ENCODE data around the gene CNOT10.
"Not testable (repeated sequence)": the region's sequence is repeated elsewhere in the genome, so short reads cannot be mapped to it uniquely, and the experiment has no call there.

The CNOT10 gene

DNA sequence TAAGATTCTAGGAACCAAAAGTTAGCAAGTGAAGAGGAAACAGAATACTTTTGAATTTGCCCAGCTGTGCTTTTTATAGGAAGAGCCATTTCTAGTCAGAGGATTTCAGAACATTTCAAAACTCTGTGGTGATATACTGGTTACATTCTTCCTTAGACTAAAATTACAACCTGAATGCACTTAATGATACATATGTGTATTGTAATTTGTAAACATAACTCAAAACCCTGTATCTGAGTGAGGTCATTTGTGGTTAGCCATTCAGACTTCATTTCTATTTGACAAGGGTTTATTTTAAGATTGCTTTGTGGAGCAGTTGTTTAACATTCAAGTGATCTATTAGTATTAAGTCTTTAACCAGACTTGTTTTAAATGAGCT lies 73.4 kb downstream of the CNOT10 start:
- DNase-seq: no peak

DNA sequence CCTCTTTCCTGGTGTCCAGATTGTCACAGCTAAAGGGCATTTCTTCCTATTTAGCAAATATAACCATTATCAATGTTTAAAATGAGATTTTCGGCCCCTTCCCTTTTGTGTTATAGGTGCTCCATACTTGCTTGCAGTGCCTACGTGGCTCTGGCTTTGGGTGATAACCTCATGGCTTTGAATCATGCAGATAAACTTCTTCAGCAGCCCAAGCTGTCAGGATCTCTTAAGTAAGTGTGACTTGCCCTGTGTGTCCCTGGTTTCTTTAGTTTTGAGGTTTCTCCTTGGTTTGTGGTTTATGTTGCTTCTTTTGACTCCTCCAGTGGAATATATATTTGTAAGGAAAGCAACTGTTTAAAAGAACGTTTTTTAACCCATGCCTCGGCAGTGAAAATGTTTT lies 74.4 kb downstream of the CNOT10 start:
- DNase-seq: no peak

DNA sequence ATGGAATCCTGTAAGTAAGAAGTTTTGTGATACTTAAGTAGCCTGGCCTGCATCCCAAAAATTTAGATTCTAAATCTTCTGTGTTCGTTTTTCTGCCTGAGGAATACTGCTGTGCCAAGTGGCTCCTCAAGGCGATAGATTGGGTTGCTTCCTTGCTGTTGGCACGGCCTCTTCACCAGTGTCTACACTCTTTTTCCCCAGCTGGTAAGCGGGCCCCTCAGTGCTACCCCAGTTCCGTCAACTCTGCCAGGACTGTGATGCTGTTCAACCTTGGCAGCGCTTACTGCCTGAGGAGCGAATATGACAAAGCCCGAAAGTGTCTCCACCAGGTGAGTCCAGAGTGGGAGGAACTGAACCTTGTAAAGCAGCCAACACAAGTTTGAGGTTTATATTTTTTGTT lies 79.5 kb downstream of the CNOT10 start:
- no peak for DNase-seq

DNA sequence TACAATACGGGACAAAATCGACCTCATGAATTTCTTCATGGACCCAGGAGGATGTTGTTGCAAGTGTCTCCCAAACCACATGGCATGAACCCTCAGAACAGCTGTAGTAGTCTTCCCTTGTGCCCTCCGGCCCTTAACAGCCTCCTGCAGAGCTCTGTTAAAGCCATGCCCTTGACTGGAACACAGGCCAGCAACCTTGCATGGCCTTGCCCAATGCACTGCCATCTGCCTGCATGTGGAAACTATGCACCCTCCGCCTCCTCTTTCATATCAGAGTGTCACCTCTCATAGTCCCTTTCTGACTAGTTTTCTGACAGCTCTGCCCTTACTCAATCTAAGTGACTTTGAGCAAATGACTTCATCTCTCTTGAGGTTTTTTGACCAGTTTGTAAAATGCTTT lies 93.4 kb downstream of the CNOT10 start:
- no peak for DNase-seq

DNA sequence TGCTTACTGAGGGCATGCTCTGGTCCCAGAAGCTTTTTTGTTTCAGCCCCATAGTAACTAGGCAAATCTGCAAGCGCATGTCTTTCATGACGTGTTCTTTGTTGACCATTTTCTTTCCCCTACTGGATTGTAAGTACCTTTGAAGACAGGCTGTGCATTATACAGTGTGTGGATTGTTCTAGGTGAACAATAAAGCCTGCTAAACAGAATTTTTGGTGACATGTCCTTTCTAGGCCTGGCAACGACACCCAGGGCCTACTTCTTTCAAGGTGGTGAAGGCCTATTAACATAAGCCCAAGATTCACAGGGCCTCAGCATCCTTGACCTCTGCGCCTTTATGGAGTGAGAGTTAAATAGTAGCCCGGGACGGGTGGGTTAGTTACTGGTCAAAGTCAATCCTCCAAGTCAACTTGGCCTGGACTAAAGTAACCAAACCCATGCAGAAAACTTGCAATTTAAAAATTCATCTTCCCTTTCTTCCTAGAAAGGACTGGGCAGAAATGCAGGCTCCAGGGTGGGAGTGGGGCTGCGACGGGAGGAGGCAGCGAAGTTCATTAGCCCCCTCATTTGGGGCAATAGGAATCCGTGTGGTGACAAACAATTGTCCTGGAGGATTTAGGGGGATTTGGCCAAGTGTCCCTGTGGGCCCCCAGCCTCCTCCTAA lies 95.2 kb downstream of the CNOT10 start:
- DNase-seq: no peak

DNA sequence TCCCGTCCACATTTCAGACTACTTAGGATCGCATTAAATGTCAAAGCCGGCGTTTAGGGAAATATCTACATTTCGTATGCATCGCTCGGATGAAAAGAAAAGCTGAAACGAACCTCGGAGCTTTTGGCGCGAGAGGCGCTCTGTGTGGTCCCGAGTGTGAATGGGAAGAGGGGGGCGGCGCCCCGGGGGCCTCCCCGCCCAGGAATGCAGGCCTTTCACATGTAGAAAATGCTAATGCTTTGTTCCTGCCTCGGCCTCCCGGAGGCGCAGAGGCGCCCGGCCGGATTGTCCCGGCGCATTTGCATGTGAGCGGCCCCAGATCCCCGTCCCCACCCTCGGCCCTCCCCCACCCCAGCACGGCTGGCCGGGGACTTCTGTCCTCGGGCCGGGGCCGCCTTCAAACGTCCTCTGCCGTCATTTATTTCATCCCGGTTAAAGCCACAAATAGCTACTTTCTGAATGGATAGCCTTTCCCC lies 95.8 kb downstream of the CNOT10 start:
- peak; percentile 10 for DNase-seq

DNA sequence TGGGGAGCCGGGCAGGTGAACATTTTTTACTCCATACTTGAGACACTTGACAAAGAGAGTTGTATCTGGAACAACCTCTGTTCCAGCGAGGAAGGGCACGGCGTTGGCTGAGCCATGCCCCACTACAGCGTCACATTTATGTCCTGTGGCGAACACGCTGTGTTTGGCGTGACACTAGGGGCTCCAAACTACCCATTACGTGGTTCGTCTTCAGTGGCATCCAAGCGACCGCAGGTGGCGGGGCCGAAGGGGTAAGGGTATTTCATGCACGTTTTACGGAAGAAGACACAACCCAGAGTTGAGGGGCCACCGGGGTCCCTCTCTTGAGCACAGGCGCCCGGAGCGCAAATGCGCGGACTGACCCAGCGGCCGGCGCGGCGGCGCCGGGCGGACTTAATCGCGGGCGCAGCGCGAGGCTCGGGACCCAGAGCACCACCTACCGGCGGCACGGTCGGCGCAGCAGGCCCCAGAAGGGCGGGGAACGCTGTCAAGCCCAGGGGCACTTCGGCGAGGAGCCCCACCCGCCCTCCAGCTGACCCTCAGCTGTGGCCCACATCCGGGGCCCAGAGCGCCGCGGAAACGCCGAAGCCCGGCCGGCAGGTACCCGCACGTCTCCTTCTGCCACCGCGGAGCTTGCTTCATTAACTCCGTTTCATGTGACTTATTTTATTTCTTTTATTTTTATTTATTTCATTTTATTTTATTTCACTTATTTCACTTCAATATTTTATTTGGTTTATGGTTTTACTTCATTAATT lies 96.4 kb downstream of the CNOT10 start:
- DNase-seq: peak; percentile 70

DNA sequence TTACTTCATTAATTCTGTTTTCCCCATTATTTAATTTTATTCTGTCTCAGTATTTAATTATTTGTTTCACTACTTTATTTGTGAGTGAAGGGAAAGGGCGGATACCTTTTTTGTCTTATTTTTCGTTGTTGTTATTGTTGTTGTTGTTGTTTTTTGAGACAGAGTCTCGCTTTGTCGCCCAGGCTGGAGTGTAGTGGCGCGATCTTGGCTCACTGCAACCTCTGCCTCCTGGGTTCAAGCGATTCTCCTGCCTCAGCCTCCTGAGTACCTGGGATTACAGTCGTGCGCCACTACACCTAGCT lies 96.9 kb downstream of the CNOT10 start:
- not testable (repeated sequence) for DNase-seq

DNA sequence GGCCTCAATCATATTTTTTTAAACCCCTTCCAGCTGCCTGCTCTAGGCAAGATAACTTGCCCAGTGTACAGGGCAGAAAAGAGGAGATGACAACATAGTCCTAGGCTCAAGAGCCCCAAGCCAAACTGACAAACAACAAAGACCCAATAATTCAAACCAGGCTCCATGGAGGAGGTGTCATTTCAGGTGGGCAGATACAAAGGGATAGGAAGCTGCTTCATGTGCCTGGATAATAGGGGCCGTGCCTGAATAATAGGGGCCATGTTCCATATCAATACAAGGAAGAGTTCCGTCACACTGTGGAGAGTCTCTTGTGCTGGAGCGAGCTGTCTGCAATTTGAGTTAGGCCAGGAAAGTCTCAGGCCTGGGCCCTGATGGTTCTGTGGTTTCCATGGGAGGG lies 97.4 kb downstream of the CNOT10 start:
- no peak for DNase-seq

DNA sequence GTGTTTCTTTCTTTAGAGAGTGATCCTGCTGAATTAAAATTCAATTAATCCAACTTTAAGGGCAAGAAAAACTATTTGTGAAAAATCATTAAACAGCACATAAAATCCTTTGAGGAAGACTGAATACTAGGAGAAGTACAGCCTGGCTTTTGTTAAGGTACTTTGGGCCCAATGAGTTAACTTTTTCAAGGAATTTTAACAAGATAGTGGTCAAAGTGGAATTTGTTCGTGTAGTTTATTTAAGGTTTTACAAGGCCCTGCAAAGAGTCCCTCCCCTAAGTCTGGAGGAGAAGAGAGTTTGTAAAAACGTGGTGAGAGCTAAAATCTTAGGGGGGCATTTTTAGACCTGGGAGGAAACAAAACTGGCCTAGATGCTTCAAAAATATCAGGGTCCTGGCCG lies 106.8 kb downstream of the CNOT10 start:
- no peak for DNase-seq

DNA sequence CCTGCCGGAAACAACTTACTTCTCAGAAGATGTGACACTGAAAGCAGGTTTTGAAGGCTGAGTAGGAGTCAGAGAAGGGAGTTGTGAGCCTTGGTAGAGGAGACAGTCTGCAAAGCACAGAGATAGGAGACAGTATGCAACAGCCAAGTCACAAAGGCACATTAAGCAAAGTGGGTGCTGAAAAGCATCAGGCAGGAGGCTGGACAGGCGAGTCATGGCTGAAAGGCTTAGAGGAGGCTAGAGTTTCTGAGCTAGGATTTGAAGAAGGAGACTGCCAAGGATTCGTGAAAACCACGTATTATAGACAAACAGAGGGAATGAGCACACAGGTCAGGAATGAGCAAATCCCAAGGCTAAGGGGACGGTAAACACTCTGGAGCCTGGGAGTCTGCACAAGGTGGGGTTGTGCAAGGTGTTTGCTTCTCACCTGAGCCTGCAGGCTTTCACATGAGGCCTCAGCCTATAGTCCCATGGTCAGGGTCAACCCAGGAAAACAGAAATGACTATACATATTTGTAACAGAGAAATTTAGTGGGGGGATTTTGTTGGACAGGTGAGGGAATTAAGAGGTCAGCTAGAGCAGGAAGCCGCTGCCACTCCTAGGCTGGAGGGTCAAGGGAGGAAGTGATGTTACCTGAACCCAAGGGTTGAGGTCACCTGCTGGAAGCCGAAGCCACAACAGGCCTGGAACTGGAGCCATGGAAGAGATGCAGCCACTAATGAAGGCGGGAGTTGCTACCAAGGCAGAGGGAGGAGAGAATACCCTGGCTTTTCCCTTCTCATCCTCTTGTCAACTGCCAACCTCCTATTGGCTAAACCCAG lies 109.7 kb downstream of the CNOT10 start:
- DNase-seq: no peak

DNA sequence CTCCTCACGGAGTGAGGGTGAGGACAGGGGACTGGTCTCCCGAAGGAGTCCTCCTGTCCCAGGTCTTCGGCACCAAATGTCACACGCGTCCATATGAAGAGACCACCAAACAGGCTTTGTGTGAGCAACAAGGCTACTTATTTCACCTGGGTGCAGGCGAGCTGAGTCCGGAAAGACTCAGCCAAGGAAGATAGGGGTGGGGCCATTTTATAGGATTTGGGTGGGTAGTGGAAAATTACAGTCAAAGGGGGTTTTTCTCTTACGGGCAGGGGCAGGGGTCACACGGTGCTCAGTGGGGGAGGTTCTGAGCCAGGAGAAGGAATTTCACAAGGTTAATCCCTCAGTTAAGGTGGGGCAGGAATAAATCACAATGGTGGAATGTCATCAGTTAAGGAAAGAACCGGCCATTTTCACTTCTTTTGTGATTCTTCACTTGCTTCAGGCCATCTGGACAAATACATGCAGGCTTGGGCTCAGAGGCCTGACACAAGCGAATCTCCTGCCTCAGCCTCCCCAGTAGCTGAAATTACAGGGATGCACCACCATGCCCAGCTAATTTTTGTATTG lies 111.5 kb downstream of the CNOT10 start:
- not testable (repeated sequence) for DNase-seq

DNA sequence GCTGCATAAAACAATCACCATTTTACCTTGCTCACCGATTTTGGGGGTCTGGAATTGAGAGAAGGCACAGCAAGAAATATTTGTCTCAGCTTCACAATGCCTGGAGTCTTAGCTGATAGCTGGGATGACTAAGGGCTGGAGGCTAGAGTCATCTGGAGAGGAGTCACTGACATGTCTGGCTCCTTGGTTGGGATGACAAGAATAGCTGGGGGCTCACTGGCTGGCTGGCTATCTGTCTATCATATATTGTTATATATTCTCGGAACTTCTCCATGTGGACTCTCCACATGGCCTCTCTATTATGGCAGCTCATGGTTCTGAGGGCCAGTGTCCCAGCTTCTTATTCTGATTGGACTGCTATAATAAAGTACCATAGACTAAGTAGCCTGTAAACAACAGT lies 112.8 kb downstream of the CNOT10 start:
- no peak for DNase-seq

DNA sequence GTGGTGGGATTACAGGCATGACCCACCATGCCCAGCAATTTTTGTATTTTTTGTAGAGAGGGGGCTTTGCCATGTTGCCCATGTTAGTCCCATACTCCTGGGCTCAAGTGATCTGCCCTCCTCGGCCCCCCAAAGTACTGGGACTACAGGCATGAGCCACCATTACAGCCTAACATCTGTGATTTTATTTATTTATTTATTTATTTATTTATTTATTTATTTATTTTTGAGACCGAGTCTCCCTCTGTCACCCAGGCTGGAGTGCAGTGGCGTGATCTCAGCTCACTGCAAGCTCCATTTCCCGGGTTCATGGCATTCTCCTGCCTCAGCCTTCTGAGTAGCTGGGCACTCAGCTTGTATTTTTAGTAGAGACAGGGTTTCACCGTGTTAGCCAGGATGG lies 116.5 kb downstream of the CNOT10 start:
- DNase-seq: not testable (repeated sequence)

DNA sequence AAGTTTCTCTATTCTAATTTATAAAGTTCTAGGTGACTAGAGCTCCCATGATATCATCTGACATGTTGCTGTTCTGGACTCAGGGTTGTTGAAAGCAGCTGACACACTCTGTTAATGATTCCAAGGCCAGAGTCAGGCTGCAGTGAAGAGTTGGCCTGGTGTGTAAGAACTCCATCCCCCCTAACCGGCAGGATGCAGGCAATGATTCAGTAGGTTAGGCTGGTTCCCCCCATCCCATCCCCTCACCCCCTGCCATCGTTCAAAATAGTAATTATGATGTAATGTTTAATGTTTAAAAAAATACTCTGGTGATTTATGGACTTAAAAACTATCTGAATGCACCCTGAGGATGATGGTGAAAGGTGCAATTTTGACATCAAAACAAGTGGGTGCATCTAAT lies 128.2 kb downstream of the CNOT10 start:
- no peak for DNase-seq

DNA sequence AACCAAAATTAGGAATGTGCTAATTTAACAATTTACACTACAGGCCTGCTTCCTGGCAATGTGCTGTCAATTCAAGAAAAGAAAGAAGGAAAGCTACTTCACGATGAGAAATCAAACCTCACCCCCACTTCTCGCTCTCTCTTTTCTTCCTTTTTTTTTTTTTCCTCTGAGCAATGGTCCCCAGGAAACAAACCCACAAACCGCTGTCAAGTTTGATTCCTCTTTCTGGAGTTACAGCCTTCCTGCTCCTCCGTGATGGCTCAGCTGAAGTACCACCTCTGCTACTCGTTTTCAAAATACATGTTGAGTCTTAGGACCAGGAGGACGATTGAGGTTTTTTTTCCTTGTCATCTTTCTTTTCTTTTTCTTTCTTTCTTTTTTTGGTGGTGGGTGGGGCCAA lies 129.4 kb downstream of the CNOT10 start:
- DNase-seq: no peak

DNA sequence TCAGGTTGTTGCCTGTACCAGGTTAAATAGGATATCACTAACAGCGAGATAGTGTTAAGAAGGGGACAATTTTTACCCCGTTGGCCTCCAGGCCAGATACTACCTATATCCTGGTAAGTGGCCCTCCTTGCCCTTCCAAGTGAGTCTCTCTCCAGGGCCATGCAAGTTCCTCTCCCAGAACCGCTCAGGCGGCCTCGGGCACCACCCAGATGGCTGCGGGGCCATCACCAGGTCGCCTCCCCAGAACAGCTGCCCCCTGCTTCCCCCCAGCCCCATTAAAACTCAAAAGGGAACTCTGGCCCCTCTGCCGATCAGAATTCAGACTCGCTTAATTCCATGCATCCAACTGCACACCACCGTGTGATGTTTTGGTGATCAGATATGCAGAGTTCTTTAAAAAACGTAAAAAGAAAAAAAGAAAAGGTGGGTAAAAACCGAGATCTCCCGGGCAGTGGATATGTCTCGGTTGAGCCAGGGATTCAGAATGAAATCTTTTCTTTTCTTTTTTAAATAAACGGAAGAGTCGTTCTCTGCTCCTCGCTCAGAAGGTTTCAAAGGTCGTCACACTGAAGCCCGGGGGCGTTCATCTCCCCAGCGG lies 131.0 kb downstream of the CNOT10 start:
- no peak for DNase-seq

DNA sequence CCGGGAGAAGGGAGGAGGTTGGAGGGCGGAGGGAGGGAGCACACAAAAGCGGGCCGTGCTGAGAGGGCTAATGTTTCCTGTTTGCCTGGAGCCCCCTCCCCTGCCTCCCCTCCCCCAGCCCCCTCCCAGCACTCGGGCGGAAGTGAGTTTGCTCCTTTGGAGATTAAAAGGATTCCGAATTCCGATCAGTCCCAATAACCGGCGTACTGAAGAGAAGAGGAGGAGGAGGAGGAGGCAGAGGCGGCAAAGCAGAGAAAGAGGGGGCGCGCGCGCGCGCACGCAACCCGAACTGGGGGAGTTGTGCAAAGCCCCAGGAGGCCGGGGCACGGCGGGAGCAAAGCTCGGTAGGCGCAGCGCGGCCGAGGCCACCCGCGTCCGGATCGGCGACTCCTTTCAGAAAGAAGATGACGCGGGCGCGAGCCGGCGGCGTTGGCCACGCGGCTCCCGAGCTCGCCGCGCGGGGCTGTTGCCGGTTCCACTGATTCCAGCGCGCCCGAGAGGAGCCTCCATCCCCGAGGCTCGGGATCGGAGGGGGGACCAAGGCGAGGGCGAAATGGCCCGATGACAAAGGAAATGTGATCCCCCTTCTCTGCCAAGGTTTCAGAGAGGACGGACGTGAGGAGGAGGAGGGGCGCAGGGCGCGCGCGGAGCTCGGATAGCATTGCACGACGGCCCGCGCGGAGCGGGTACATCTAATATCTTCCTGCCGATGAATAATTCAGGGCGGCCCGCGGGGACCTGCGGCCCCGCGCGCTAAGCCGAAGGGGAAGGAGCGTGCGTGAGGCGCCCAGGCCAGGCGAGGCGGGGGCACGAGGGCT lies 131.7 kb downstream of the CNOT10 start:
- peak; percentile 5 for DNase-seq

DNA sequence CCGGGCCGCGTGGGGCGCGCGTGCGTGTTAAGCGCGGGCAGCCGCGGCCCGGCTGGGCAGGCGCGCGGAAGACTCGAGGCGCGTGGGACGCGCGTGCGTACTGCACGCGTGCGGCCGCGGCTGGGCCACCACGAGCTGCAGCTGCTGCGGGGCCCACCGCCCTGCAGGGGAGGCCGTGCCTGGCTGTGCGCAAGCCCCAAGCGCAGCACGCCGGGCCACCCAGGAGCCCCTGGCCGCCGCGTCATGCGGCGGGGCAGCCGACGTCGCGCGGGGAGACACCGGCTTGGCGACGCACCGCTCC lies 132.2 kb downstream of the CNOT10 start:
- DNase-seq: no peak

DNA sequence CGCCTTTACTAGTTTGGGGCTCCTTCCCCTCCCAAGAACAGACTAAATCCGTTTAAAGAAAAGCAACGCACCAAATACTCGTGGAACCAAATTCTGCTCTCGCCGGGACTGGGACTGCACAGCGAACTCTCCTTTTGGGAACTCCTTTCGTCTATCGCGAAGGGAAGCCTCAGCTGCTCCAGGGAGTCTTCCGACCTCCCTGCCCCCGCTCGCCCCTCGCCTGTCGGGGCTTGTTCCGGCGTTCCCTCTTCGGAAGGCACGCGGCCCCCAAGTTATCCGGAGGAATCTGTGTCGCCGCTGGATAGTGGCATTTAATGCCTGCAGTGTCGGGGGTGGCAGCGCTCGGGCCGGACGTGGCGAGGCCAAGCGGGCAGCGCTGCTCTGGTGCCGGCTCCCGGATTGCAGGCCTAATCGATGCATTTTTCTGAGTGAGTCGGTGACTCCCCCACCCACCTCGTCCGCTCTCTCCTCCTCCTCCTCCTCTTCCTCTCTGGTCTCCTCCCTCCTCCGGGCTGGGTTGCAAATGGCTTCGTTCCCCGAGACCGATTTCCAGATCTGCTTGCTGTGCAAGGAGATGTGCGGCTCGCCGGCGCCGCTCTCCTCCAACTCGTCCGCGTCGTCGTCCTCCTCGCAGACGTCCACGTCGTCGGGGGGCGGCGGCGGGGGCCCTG lies 132.7 kb downstream of the CNOT10 start, which contains the start of gene TRIM71:
TRIM71 (plus strand) TSS at position 440 of the 671 bp plus-strand sequence; CDS start at position 524, 84 bp downstream.
- peak; percentile 3 for DNase-seq

DNA sequence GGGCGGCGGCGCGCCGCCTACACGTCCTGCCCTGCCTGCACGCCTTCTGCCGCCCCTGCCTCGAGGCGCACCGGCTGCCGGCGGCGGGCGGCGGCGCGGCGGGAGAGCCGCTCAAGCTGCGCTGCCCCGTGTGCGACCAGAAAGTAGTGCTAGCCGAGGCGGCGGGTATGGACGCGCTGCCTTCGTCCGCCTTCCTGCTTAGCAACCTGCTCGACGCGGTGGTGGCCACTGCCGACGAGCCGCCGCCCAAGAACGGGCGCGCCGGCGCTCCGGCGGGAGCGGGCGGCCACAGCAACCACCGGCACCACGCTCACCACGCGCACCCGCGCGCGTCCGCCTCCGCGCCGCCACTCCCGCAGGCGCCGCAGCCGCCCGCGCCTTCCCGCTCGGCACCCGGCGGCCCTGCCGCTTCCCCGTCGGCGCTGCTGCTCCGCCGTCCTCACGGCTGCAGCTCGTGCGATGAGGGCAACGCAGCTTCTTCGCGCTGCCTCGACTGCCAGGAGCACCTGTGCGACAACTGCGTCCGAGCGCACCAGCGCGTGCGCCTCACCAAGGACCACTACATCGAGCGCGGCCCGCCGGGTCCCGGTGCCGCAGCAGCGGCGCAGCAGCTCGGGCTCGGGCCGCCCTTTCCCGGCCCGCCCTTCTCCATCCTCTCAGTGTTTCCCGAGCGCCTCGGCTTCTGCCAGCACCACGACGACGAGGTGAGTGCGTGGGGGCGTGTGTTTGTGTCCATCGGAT lies 133.4 kb downstream of the CNOT10 start:
- no peak for DNase-seq

Data from stimulated activated CD4-positive, alpha-beta T cell treated with anti-CD3 and anti-CD28 coated beads, Interleukin-4, amount 100 ng/mL, for 24 hours (primary cell).